Measurements from ENCODE around the gene EPHA4.

GRCh38 chr2:221569871-221570270 is 2.2 kb downstream of the EPHA4 start:
- TF ChIP-seq POLR2A (IDR thresholded peaks at IDR 0.05): no peak
- TF ChIP-seq, protein P1, sequence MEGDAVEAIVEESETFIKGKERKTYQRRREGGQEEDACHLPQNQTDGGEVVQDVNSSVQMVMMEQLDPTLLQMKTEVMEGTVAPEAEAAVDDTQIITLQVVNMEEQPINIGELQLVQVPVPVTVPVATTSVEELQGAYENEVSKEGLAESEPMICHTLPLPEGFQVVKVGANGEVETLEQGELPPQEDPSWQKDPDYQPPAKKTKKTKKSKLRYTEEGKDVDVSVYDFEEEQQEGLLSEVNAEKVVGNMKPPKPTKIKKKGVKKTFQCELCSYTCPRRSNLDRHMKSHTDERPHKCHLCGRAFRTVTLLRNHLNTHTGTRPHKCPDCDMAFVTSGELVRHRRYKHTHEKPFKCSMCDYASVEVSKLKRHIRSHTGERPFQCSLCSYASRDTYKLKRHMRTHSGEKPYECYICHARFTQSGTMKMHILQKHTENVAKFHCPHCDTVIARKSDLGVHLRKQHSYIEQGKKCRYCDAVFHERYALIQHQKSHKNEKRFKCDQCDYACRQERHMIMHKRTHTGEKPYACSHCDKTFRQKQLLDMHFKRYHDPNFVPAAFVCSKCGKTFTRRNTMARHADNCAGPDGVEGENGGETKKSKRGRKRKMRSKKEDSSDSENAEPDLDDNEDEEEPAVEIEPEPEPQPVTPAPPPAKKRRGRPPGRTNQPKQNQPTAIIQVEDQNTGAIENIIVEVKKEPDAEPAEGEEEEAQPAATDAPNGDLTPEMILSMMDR (IDR thresholded peaks at IDR 0.05): no peak
- no peak for TF ChIP-seq POLR2AphosphoS5 (IDR thresholded peaks at IDR 0.05; ENCODE audit: insufficient read depth in 1 of 2, low read depth in 1 of 2)

All from vagina (tissue), 2 donors.